Prostate gland (tissue), 2 donors: Measurements from ENCODE around the gene SYT11.

Source experiments
- CTCF ChIP-seq, 4 experiments: fragments of 200-600 bp in 2 of 4; fragments of 450-650 bp in 2 of 4; sonication (generic) in 2 of 4; IDR thresholded peaks; 1 replicate in 3 of 4; 2 replicates in 1 of 4; pipeline ENCODE4 v1.5.1; 2016 to 2019; ENCODE audit warnings: antibody characterized with exemption in 4 of 4, mild to moderate bottlenecking in 2 of 4, moderate library complexity in 2 of 4
- POLR2A ChIP-seq: fragments of 450-650 bp; IDR thresholded peaks from one replicate; pipeline ENCODE4 v1.6.1; 2016; ENCODE audit warnings: antibody characterized with exemption, mild to moderate bottlenecking
- POLR2AphosphoS5 ChIP-seq: sonication (generic); formaldehyde crosslinking; IDR thresholded peaks from one replicate; pipeline ENCODE4 v1.6.1; 2017; ENCODE audit warnings: antibody characterized with exemption

- TF ChIP-seq POLR2A (no peak), CTCF (IDR thresholded peaks at IDR 0.05) (no peak), POLR2AphosphoS5 (peak; percentile 56)
Observed at GRCh38 chr1:155909894-155910293, 50.5 kb downstream of the SYT11 start.
